ENCODE results near the gene KCTD5.

KCTD5 gene

GRCh38 chr16:2745961-2746360 lies 63.6 kb downstream of the KCTD5 start:
- no peaks in the 10 kb centered on the region for H3K36me3 ChIP-seq
- DNase-seq, result no peak
- intact Hi-C loops (cut with DNase I; ENCODE audit: low total_unique reads), result no loop called here
- H3K27ac ChIP-seq, result no peak overlapping the region
- H3K9me3 ChIP-seq, result no peaks in the 10 kb centered on the region
- H3K4me3 ChIP-seq, result no peak overlapping the region
- H3K4me1 ChIP-seq, result no peaks in the 10 kb centered on the region
- peaks cover 0 to 14% of the 10 kb centered on the region in 2 donors for H3K27me3 ChIP-seq
- no peak for TF ChIP-seq CTCF (IDR thresholded peaks at IDR 0.05)

GRCh38 chr16:2748757-2749455 lies 66.6 kb downstream of the KCTD5 start:
- no peak overlapping the region for H3K27ac ChIP-seq
- no peaks in the 10 kb centered on the region for H3K9me3 ChIP-seq
- H3K4me3 ChIP-seq, result no peak overlapping the region
- no peak for TF ChIP-seq CTCF (IDR thresholded peaks at IDR 0.05)
- H3K36me3 ChIP-seq, result no peaks in the 10 kb centered on the region
- peaks cover 0 to 12% (median 8%) of the 10 kb centered on the region in 4 donors for H3K4me1 ChIP-seq
- intact Hi-C loops (cut with DNase I; ENCODE audit: low total_unique reads), result no loop called here
- H3K27me3 ChIP-seq, result no peaks in the 10 kb centered on the region
- DNase-seq, result no peak

GRCh38 chr16:2749476-2749875 lies 67.2 kb downstream of the KCTD5 start:
- H3K9me3 ChIP-seq, result no peaks in the 10 kb centered on the region
- no peak overlapping the region for H3K27ac ChIP-seq
- H3K36me3 ChIP-seq, result no peaks in the 10 kb centered on the region
- TF ChIP-seq CTCF (IDR thresholded peaks at IDR 0.05), result no peak
- H3K4me3 ChIP-seq, result no peak overlapping the region
- no peaks in the 10 kb centered on the region for H3K27me3 ChIP-seq
- intact Hi-C loops (cut with DNase I; ENCODE audit: low total_unique reads), result no loop called here
- DNase-seq, result no peak
- H3K4me1 ChIP-seq, result peaks cover 0 to 17% (median 12%) of the 10 kb centered on the region in 4 donors

- TF ChIP-seq CTCF (IDR thresholded peaks at IDR 0.05), result no peak
- intact Hi-C loops (cut with DNase I; ENCODE audit: low total_unique reads), result no loop called here
- Histone ChIP-seq H3K27me3 (no peaks in the 10 kb centered on the region), H3K4me1 (peaks cover 0 to 22% (median 17%) of the 10 kb centered on the region in 4 donors), H3K27ac (no peak overlapping the region), H3K9me3 (no peaks in the 10 kb centered on the region), H3K36me3 (no peaks in the 10 kb centered on the region), H3K4me3 (no peak overlapping the region)
- no peak for DNase-seq
These were observed 67.6 kb downstream of the KCTD5 start for GRCh38 chr16:2749936-2750335.

GRCh38 chr16:2751577-2752034 lies 69.3 kb downstream of the KCTD5 start:
- no peaks in the 10 kb centered on the region for H3K9me3 ChIP-seq
- intact Hi-C loops (cut with DNase I; ENCODE audit: low total_unique reads), result loop anchor here (2.0 kb wide), 1 partner anchor 25 kb away; the partner anchor contains the start of gene ELOB
- no peaks in the 10 kb centered on the region for H3K27me3 ChIP-seq
- DNase-seq, result no peak
- peak overlapping the region; percentile 84 to 90 for H3K4me3 ChIP-seq
- TF ChIP-seq CTCF (IDR thresholded peaks at IDR 0.05), result no peak
- H3K36me3 ChIP-seq, result peaks cover 0 to 7% (median 0%) of the 10 kb centered on the region in 3 donors
- H3K4me1 ChIP-seq, result peaks cover 0 to 39% (median 33%) of the 10 kb centered on the region in 4 donors
- H3K27ac ChIP-seq, result peak overlapping the region; percentile 89 to 100
